Body of pancreas (tissue), 4 donors: ENCODE results near the gene CHST8. TPM values are rescaled to one million over a fixed set of nuclear protein-coding genes. Genes with fewer than 3 reads are reported as not detected.

Source experiments
- ATAC-seq: fragments of 150-250 bp; one replicate; pipeline ENCODE4 v1.9.1; 2016
- DNase-seq, 4 donors: peaks; one replicate each; pipeline ENCODE4 v3.0.0-alpha.2; 2019
- H3K27ac ChIP-seq, 4 donors: fragments of 200-600 bp; sonication (generic); 1 replicate in 3 of 4; 2 replicates in 1 of 4; pipeline versions ENCODE4 v1.5.1 to v1.6.1; 2016 to 2019; ENCODE audit warnings: mild to moderate bottlenecking in 1 of 4, mixed read lengths in 1 of 4, moderate library complexity in 1 of 4
- H3K27me3 ChIP-seq, 2 donors: fragments of 200-600 bp; sonication (generic); one replicate each; pipeline ENCODE4 v1.6.0; 2016; ENCODE audit warnings: mild to moderate bottlenecking in 1 of 2
- H3K36me3 ChIP-seq, 2 donors: fragments of 200-600 bp; sonication (generic); replicated peaks in 1 of 2; 2 replicates each; pipeline ENCODE4 v1.5.1; 2016; ENCODE audit warnings: low read depth in 2 of 2; ENCODE audit not compliant: insufficient read depth in 1 of 2
- H3K4me1 ChIP-seq: fragments of 200-600 bp; sonication (generic); one replicate; pipeline ENCODE4 v1.6.0; 2016
- H3K4me3 ChIP-seq, 2 donors: fragments of 200-600 bp; sonication (generic); 1 replicate in 1 of 2; 2 replicates in 1 of 2; pipeline ENCODE4 v1.5.1; 2016 to 2019
- H3K9me3 ChIP-seq, 3 donors: fragments of 200-600 bp; sonication (generic); 1 replicate in 2 of 3; 2 replicates in 1 of 3; pipeline ENCODE4 v1.5.1; 2016
- CTCF ChIP-seq, 7 experiments: fragments of 450-650 bp in 4 of 7; fragments of 200-600 bp in 3 of 7; sonication (generic) in 3 of 7; IDR thresholded peaks; one replicate each; pipeline ENCODE4 v1.5.1; 2016 to 2019; ENCODE audit warnings: antibody characterized with exemption in 7 of 7
- POLR2A ChIP-seq, 3 donors: fragments of 450-650 bp; IDR thresholded peaks; one replicate each; pipeline ENCODE4 v1.6.1; 2016; ENCODE audit warnings: antibody characterized with exemption in 3 of 3, mild to moderate bottlenecking in 2 of 3
- WGBS, 2 donors: methylation state at CpG; one replicate each; pipeline ENCODE4 v1.1.5; 2017; 5-methylcytosine and 5-hydroxymethylcytosine counted together
- intact Hi-C: fragments of 100-400 bp; cut with DNase I; formaldehyde crosslinking; loops from one replicate; pipeline ENCODE4 v1.15.1; 2023
- total RNA-seq, 2 donors: library from RNA; depleted of rRNA; stranded (reverse); fragments of >200 nt; gene quantifications; one replicate each; pipeline ENCODE4 v1.1.0, GENCODE V29; 2016

CHST8 gene
- total RNA-seq, 2 donors from 2014 or later, result 0.26 TPM; not detected in 1

GRCh38 chr19:33808399-33808798 lies 186.6 kb downstream of the CHST8 start:
- TF ChIP-seq CTCF (IDR thresholded peaks at IDR 0.05) (no peak), POLR2A (IDR thresholded peaks at IDR 0.05) (no peak)
- Histone ChIP-seq H3K27me3 (no peaks in the 10 kb centered on the region), H3K36me3 (peaks cover 0 to 7% of the 10 kb centered on the region in 2 donors), H3K9me3 (no peaks in the 10 kb centered on the region), H3K4me3 (no peak overlapping the region), H3K27ac (no peak overlapping the region), H3K4me1 (peaks cover 24% of the 10 kb centered on the region)
- DNase-seq (no peak), ATAC-seq (no peak)
- WGBS, 2 donors, result 67 to 92% methylated on average over 1 of the region's 1 CpG
- intact Hi-C loops, result no loop called here

GRCh38 chr19:33809960-33810359 lies 188.2 kb downstream of the CHST8 start:
- no peak for DNase-seq
- ATAC-seq, result no peak
- Histone ChIP-seq H3K36me3 (peaks cover 0 to 7% of the 10 kb centered on the region in 2 donors), H3K27ac (no peak overlapping the region), H3K4me3 (no peak overlapping the region), H3K9me3 (no peaks in the 10 kb centered on the region), H3K27me3 (no peaks in the 10 kb centered on the region), H3K4me1 (peaks cover 8% of the 10 kb centered on the region)
- TF ChIP-seq POLR2A (IDR thresholded peaks at IDR 0.05) (no peak), CTCF (IDR thresholded peaks at IDR 0.05) (no peak)
- 90 to 94% methylated on average over 4 to 6 of the region's 6 CpGs for WGBS, 2 donors
- intact Hi-C loops, result no loop called here

DNA sequence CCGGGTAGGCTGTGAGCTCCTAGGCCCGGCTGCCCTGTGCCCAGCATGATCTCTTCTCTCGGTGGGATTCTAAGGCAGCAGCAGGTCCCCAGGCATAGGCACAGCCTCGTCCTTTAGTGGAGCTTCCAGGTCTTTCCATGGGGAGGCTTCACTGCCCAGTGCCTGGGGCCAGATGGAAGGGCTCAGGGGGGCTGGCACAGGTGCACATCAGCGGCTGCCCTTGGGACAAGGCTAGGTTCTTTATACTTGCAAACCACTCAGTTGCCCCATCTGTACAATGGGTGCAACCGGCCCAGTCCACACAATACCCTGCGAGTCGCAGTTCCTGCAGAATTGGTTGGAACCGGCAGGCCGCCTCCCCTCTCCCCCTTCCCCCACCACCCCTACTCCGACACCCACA lies 189.1 kb downstream of the CHST8 start:
- Histone ChIP-seq H3K4me3 (no peak overlapping the region), H3K27me3 (no peaks in the 10 kb centered on the region), H3K9me3 (no peaks in the 10 kb centered on the region), H3K27ac (no peak overlapping the region), H3K4me1 (no peaks in the 10 kb centered on the region), H3K36me3 (peaks cover 0 to 7% of the 10 kb centered on the region in 2 donors)
- 92 to 96% methylated on average over 10 of the region's 11 CpGs for WGBS, 2 donors
- ATAC-seq (no peak), DNase-seq (no peak)
- TF ChIP-seq CTCF (IDR thresholded peaks at IDR 0.05) (no peak), POLR2A (IDR thresholded peaks at IDR 0.05) (no peak)
- intact Hi-C loops, result no loop called here

DNA sequence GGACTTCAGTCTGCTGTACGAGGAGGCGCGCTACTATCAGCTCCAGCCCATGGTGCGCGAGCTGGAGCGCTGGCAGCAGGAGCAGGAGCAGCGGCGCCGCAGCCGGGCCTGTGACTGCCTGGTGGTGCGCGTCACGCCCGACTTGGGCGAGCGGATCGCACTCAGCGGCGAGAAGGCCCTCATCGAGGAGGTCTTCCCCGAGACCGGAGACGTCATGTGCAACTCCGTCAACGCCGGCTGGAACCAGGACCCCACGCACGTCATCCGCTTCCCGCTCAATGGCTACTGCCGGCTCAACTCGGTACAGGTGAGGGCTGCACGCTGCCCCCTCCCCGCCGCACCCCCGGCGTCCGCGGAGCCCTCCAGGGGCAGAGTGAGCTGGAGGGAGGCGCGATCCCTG lies 189.5 kb downstream of the CHST8 start:
- H3K9me3 ChIP-seq, result no peaks in the 10 kb centered on the region
- no peaks in the 10 kb centered on the region for H3K27me3 ChIP-seq
- H3K4me1 ChIP-seq, result no peaks in the 10 kb centered on the region
- no peak overlapping the region for H3K4me3 ChIP-seq
- intact Hi-C loops, result no loop called here
- 97% methylated on average over 20 to 40 of the region's 41 CpGs for WGBS, 2 donors
- DNase-seq (no peak), ATAC-seq (no peak)
- peaks cover 0 to 7% of the 10 kb centered on the region in 2 donors for H3K36me3 ChIP-seq
- H3K27ac ChIP-seq, result no peak overlapping the region
- no peak for TF ChIP-seq POLR2A (IDR thresholded peaks at IDR 0.05)
- TF ChIP-seq CTCF (IDR thresholded peaks at IDR 0.05), result no peak

DNA sequence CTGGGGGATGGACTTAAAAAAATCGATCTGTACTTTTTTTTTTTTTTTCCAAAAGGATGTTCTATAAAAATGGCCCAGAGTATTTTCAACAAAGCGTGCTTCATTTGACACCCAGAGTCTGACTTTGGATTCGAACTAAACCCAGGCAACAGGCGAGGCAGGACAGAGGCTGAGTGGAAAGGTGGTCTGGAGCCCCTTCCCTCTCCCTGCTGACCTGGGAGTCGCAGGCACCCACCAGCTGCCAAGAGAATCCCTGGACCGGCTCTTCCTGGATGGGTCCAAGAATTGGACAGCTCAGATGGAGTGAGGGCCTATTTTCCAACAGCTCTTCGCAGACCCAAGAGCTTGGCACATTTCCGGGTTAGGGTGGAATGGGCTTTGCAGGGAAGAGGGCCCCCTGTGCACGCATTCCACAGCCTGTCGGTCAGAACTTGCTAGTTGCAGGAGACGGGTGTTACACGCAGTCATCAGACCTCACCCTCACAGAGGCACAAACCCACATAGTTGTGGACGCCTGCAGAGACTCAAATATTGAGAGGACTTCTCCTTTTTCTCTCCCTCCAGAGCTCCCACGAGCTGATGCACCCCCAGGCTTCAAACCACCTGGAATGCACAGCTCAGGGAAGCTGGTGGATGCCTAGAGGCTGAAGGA lies 190.1 kb downstream of the CHST8 start:
- no peaks in the 10 kb centered on the region for H3K9me3 ChIP-seq
- no peak overlapping the region for H3K27ac ChIP-seq
- H3K4me3 ChIP-seq, result no peak overlapping the region
- H3K36me3 ChIP-seq, result peaks cover 0 to 6% of the 10 kb centered on the region in 2 donors
- WGBS, 2 donors, result 77 to 80% methylated on average over 9 to 14 of the region's 14 CpGs
- intact Hi-C loops, result no loop called here
- H3K4me1 ChIP-seq, result no peaks in the 10 kb centered on the region
- no peak for ATAC-seq
- TF ChIP-seq POLR2A (IDR thresholded peaks at IDR 0.05) (no peak), CTCF (IDR thresholded peaks at IDR 0.05) (no peak)
- DNase-seq, result no peak
- no peaks in the 10 kb centered on the region for H3K27me3 ChIP-seq
